Measurements from ENCODE around the gene DEDD. TPM values are rescaled to one million over a fixed set of nuclear protein-coding genes. Genes with fewer than 3 reads are reported as not detected.

Gene DEDD
- total and polyA plus RNA-seq, 2 of the 13 experiments (the other 11 are each of a cell fraction or from before 2014, with no cell fraction given): 12.6 to 27.8 TPM

- TF ChIP-seq BRCA1 (CRISPR knock-in tag; IDR thresholded peaks at IDR 0.05) (no peak), ZNF713 (CRISPR knock-in tag; IDR thresholded peaks at IDR 0.05) (0 out of 2 replicates have a peak, but pooled peaks have one; percentile 52), FOXO1 (CRISPR knock-in tag; IDR thresholded peaks at IDR 0.05) (no peak), ZNF644 (CRISPR knock-in tag; IDR thresholded peaks at IDR 0.05; ENCODE audit: low read depth) (no peak), DBP (CRISPR knock-in tag; IDR thresholded peaks at IDR 0.05; ENCODE audit: not compliant biosample characterization) (no peak), CAMTA2 (CRISPR knock-in tag; IDR thresholded peaks at IDR 0.05; ENCODE audit: borderline replicate concordance) (peak; percentile 65; the same call in 1 of the 2 replicates), ZNF580 (CRISPR knock-in tag; IDR thresholded peaks at IDR 0.05; ENCODE audit: borderline replicate concordance, low read depth) (no peak), XBP1 (CRISPR knock-in tag; IDR thresholded peaks at IDR 0.05) (no peak), ZNF207 (IDR thresholded peaks at IDR 0.05; ENCODE audit: borderline replicate concordance) (no peak), NONO (IDR thresholded peaks at IDR 0.05) (no peak), NONO (CRISPR knock-in tag; conservative IDR thresholded peaks at IDR 0.05) (peak; percentile 74), HNF4A (CRISPR knock-in tag; IDR thresholded peaks at IDR 0.05) (peak; percentile 16; the same call in 1 of the 2 replicates), ZNF296 (CRISPR knock-in tag; conservative IDR thresholded peaks at IDR 0.05) (no peak), ZNF362 (CRISPR knock-in tag; IDR thresholded peaks at IDR 0.05; ENCODE audit: borderline replicate concordance) (no peak), ZNF20 (CRISPR knock-in tag; IDR thresholded peaks at IDR 0.05) (no peak), MAF1 (CRISPR knock-in tag; IDR thresholded peaks at IDR 0.05; ENCODE audit: borderline replicate concordance) (no peak), KAT7 (CRISPR knock-in tag; IDR thresholded peaks at IDR 0.05; ENCODE audit: borderline replicate concordance) (no peak), NAIF1 (CRISPR knock-in tag; IDR thresholded peaks at IDR 0.05; ENCODE audit: borderline replicate concordance) (no peak), TEF (CRISPR knock-in tag; IDR thresholded peaks at IDR 0.05) (no peak), CEBPZ (IDR thresholded peaks at IDR 0.05; ENCODE audit: low read length) (no peak), CREB1 (IDR thresholded peaks at IDR 0.05) (peak; percentile 46), CREB1 (CRISPR knock-in tag; IDR thresholded peaks at IDR 0.05) (peak; percentile 71), PLRG1 (conservative IDR thresholded peaks at IDR 0.05) (no peak)
These were observed 33.5 kb upstream of the DEDD start, which contains the start of gene PPOX (continued) for GRCh38 chr1:161165742-161166668.

All from HepG2 (cell line).